ENCODE results near the gene TRDN. TPM values are rescaled to one million over a fixed set of nuclear protein-coding genes. Genes with fewer than 3 reads are reported as not detected.

TRDN gene
- total RNA-seq, 1 donor from 2014 or later: 0.12 TPM

- Mint-ChIP-seq H3K9me3 (ENCODE audit: low read depth) (no peaks in the 10 kb centered on the region), H3K27me3 (no peaks in the 10 kb centered on the region), H3K36me3 (ENCODE audit: insufficient read depth) (no peaks in the 10 kb centered on the region), H3K4me1 (ENCODE audit: low read depth) (no peaks in the 10 kb centered on the region), H3K4me3 (ENCODE audit: low read depth) (no peak overlapping the region), H3K27ac (no peak overlapping the region)
- DNase-seq (ENCODE audit: low spot score, unreplicated experiment): no peak
- TF ChIP-seq, protein P1, sequence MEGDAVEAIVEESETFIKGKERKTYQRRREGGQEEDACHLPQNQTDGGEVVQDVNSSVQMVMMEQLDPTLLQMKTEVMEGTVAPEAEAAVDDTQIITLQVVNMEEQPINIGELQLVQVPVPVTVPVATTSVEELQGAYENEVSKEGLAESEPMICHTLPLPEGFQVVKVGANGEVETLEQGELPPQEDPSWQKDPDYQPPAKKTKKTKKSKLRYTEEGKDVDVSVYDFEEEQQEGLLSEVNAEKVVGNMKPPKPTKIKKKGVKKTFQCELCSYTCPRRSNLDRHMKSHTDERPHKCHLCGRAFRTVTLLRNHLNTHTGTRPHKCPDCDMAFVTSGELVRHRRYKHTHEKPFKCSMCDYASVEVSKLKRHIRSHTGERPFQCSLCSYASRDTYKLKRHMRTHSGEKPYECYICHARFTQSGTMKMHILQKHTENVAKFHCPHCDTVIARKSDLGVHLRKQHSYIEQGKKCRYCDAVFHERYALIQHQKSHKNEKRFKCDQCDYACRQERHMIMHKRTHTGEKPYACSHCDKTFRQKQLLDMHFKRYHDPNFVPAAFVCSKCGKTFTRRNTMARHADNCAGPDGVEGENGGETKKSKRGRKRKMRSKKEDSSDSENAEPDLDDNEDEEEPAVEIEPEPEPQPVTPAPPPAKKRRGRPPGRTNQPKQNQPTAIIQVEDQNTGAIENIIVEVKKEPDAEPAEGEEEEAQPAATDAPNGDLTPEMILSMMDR (IDR thresholded peaks at IDR 0.05; ENCODE audit: unreplicated experiment): no peak
Observed at GRCh38 chr6:123223461-123223860, 413.3 kb downstream of the TRDN start.

- Mint-ChIP-seq H3K36me3 (ENCODE audit: insufficient read depth) (no peaks in the 10 kb centered on the region), H3K4me1 (ENCODE audit: low read depth) (no peaks in the 10 kb centered on the region), H3K27ac (no peak overlapping the region), H3K9me3 (ENCODE audit: low read depth) (no peaks in the 10 kb centered on the region), H3K4me3 (ENCODE audit: low read depth) (no peak overlapping the region), H3K27me3 (no peaks in the 10 kb centered on the region)
- TF ChIP-seq, protein P1 (IDR thresholded peaks at IDR 0.05; ENCODE audit: unreplicated experiment): no peak
- no peak for DNase-seq (ENCODE audit: low spot score, unreplicated experiment)
Observed at GRCh38 chr6:123215211-123215610, 421.5 kb downstream of the TRDN start.

DNA sequence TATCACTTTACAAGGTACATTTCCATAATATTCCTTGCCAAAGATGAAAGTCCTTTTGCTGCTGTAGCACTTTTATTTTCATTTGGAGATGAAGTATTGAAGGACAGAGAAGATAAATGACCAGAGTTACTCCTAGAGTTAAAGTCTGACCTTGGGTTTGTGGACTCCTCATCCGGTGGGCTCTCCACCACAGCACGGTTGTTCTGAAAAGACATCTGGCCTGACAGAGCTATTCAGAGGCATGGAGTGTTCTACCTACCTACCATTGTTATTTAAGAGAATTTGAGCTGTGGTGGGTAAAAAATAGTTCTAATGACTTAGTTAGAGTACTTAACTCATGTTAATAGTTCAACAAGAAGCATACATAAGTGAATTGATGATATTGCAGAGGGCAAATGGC lies 422.3 kb downstream of the TRDN start:
- H3K4me3 Mint-ChIP-seq (ENCODE audit: low read depth): no peak overlapping the region
- H3K27ac Mint-ChIP-seq: no peak overlapping the region

GRCh38 chr6:123213921-123214320 lies 422.8 kb downstream of the TRDN start:
- no peaks in the 10 kb centered on the region for H3K9me3 Mint-ChIP-seq (ENCODE audit: low read depth)
- no peak for DNase-seq (ENCODE audit: low spot score, unreplicated experiment)
- no peak overlapping the region for H3K27ac Mint-ChIP-seq
- no peak overlapping the region for H3K4me3 Mint-ChIP-seq (ENCODE audit: low read depth)
- H3K27me3 Mint-ChIP-seq: no peaks in the 10 kb centered on the region
- H3K36me3 Mint-ChIP-seq (ENCODE audit: insufficient read depth): no peaks in the 10 kb centered on the region
- no peaks in the 10 kb centered on the region for H3K4me1 Mint-ChIP-seq (ENCODE audit: low read depth)
- TF ChIP-seq, protein P1 (IDR thresholded peaks at IDR 0.05; ENCODE audit: unreplicated experiment): no peak

More for the DNA sequence above, 422.3 kb downstream of the TRDN start:
- no peak for DNase-seq (ENCODE audit: low spot score, unreplicated experiment)
- Mint-ChIP-seq H3K4me1 (ENCODE audit: low read depth) (no peaks in the 10 kb centered on the region), H3K27me3 (no peaks in the 10 kb centered on the region), H3K9me3 (ENCODE audit: low read depth) (no peaks in the 10 kb centered on the region), H3K36me3 (ENCODE audit: insufficient read depth) (no peaks in the 10 kb centered on the region)
- TF ChIP-seq, protein P1 (IDR thresholded peaks at IDR 0.05; ENCODE audit: unreplicated experiment): no peak

GRCh38 chr6:123211777-123212545 lies 424.8 kb downstream of the TRDN start:
- no peaks in the 10 kb centered on the region for H3K9me3 Mint-ChIP-seq (ENCODE audit: low read depth)
- H3K27me3 Mint-ChIP-seq: no peaks in the 10 kb centered on the region
- H3K4me1 Mint-ChIP-seq (ENCODE audit: low read depth): no peaks in the 10 kb centered on the region
- no peak overlapping the region for H3K27ac Mint-ChIP-seq
- no peak for DNase-seq (ENCODE audit: low spot score, unreplicated experiment)
- no peak overlapping the region for H3K4me3 Mint-ChIP-seq (ENCODE audit: low read depth)
- TF ChIP-seq, protein P1 (IDR thresholded peaks at IDR 0.05; ENCODE audit: unreplicated experiment): no peak
- H3K36me3 Mint-ChIP-seq (ENCODE audit: insufficient read depth): no peaks in the 10 kb centered on the region
